Fibroblast of skin of right quadriceps (primary cell): ENCODE measurements around the gene PROK1.
"Not testable (repeated sequence)": the region's sequence is repeated elsewhere in the genome, so short reads cannot be mapped to it uniquely, and the experiment has no call there.

Experiments
- DNase-seq: peaks from one replicate; pipeline ENCODE4 v3.0.0-alpha.2; 2013

PROK1 gene

DNA sequence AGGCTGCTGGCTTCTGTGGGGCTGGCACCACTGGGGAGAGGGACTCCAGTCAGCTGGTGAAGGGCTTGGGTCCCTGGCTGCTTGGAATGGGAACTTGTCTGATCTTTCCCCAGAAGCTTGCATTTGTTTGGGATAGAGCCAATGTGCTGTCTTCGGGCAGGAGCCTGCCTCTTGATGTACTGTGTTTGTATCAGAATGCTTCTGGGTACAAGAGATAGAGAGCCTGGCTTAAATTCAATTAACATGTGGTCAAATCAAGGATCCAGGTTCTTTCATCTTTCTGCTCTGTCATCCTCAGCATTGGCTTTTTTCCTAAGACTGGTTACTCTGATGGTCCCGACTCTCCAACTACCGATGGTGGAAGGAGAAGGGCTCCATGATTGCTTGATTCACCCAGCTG lies 16.0 kb upstream of the PROK1 start:
- DNase-seq = no peak

DNA sequence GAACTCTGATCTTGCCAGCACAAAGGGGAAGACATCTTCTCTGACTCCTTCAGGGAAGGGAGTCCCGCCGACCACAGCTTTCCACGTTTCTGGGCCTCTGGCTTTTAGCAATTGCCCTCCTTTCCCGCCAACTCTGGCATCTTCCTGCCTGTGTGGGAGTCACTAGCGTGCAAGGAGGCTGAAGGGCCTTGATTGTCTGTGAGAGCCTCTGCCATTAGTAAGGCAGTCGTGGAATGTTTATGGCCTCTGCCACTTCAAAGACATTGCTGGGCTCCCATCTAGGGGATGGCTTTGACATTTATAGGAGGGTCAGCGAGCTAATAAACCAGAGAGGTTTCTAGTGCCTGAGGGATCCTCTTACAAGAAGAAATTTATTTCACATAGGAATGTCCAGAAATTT lies 14.3 kb upstream of the PROK1 start:
- DNase-seq = peak; percentile 7

DNA sequence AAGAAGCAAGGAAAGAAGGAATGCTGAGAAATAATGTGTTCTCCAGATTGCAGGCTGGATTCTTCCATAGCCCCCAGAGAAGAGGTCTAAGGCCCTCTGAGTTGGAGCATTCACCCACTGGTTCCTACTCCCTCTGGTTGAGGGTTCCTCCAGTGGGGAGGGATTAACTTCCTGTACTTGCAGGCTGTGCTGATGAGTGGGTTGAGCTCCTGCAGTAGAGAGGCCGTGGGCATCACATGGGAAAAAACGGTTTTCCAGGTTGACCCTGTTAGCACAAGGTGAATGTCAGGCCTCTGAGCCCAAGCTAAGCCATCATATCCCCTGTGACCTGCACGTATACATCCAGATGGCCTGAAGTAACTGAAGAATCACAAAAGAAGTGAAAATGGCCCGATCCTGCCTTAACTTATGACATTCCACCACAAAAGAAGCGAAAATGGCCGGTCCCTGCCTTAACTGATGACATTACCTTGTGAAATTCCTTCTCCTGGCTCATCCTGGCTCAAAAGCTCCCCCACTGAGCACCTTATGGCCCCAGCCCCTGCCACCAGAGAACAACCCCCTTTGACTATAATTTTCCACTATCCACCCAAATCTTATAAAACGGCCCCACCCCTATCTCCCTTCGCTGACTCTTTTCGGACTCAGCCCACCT lies 13.2 kb upstream of the PROK1 start:
- not testable (repeated sequence) for DNase-seq

DNA sequence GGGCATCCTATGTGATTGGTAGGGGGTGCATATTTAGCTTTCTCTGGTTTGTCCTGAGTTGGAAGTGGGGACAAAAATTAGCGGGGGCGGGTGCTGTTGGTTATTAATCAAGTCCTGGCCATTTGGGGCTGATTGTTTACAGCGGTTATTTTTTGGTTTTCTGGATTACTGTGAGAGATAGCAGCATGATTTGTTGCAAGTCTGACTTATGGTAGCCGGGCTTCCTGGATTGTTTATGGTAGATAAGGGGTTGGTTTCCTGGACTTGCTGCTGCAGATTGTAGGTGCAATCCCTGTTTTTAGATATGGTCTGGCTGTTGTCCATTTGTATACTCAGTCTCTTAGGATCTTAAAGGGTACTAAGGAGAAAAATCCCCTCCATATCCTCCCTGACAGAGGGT lies 12.1 kb upstream of the PROK1 start:
- DNase-seq = no peak

DNA sequence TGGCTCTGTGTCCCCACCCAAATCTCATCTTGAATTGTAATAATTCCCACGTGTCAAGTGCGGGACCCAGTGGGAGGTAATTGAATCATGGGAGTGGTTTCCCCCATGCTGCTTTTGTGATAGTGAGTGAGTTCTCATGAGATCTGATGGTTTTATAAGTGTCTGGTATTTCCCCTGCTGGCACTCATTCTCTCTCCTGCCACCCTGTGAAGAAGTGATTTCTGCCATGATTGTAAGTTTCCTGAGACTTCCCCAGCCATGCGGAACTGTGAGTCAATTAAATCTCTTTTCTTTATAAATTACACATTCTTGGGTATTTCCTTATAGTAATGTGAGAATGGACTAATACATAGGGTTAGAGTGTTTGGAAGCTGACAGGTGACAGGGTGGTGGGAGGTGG lies 11.1 kb upstream of the PROK1 start:
- DNase-seq = not testable (repeated sequence)

DNA sequence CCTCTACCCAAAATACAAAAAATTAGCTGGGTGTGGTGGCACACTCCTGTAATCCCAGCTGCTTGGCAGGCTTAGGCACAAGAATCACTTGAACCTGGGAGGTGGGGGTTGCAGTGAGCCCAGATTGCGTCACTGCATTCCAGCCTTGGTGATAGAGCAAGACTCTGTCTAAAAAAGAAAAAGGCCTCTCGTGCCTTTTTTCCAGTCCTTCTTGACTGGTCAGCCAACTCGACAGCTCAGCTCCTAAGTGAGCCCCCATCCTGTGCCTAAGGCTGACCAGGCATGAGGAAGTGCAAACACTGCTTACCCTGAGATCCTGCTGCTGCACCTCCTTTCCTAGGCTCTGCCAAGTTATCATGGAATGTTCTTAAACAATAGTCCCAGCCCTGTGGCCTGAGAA lies 10.1 kb upstream of the PROK1 start:
- DNase-seq = peak; percentile 32

DNA sequence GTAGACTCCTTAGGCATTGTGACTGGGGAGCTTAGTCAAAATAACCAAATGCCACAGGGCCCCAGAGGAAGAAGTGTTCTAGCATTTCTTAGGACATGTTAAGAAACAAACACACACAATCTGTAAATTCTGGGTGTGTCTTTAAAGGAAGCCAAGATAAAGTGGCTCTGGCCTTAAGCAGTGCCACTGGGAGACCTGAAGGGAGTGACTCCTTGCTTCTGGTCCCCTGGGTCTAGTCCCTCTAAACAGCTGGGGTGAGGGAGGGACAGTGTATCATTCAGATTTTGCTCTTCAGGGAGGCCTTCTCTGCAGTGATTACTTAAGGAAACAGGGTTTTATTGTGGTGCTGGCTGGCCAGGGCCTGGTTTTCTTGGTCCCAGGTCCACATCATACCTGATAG lies 9.1 kb upstream of the PROK1 start:
- DNase-seq = no peak

DNA sequence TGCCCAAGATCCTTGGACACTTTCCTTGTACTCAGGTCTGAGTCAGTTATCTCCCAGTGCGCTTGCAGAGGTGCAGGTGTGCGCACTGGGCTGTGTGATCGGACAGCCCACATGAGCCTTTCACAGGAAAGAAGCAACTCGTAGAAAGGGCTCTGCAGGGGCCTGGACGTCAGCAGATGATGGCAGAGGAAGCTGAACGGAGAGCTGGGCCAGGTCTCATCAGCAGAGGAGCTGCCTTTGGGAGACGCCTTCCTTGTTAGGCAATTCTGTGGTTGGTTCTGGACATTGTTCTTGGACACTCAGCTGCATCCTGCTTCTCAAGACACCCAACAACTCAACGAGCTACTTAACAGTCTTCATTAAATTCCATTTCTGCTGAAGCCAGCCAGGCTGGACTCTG lies 7.5 kb upstream of the PROK1 start:
- no peak for DNase-seq

DNA sequence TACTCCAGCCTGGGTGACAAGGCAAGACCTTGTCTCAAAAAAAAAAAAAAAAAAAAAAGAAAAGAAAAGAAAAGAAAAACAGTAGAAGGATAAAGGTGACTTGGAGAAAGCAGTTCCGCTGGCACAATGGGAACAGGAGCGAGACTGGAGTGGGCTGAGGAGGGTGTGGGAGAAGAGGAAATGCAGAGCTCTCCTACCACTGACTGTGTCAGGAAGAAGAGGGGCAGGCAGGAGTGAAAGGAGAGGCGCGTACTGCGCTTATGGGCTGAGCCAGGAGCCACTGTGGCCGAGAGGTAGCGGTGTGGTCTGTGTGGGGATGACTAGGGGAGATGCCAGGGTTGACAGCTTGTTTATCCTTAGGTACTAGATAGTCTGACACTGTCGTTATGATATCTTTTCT lies 6.4 kb upstream of the PROK1 start:
- DNase-seq = no peak

DNA sequence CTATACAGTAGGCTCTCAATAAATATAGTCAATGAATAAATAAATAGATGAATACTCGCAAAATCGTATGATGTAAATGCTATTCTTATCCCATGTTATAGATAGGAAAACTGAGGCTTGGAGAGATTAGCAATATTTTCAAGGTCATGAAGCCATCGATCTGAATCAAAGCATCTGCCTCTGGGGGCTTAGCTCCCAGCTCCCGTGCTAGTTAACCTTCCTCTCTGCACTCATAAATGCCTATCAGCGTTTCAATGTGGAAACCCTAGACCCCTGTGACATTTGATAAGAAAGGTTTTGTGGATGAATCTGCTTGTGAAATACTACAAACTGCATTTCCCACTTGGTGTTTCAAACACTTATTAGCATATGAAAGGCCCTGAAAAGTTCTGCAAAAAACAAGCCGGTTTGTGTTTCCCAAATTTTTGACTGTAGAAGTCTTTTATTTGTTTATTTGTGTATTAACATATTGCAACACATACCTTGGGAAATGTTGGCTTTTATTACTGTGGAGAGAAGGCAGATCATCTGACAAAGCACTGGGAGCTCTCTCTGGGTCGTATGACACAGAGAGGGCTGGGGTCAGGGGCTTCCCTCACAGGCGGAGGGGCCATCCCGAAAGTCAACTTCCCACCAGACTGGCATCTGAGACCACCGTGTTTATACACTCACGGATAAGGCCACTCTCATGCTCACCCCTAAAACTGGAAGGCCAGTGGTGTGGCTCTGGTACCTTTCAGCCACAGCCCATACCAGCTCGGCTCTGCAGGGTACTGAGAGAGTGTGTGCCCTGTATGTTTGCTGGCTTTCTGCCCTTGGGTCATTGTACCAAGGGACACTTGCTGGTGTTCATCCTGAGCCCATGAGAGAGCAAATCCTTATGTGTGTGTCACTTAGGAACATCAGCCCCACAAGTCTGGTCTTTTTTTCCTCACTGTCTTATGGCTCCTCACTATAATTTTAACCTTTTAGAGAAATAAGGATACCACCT lies 993 bp upstream of the PROK1 start:
- DNase-seq = no peak

DNA sequence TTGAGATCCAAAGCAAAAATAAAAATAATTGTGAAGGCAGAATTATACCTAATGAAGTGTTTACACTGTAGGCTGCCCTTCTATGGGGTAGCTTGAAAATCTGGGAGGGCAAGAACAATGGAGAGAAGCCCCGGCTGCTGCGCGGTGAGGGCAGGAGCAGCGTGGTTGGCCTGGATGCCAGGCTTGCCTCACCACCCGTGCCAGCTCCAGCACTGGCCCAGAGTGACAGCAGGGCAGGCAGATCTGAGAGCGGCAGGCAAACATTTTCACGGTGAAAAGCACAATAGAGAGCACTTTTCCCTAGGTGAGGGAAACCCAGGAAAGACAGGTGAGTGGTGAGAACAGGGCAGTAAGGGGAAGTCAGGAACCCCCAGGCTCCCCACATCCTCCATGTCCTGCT lies 1.4 kb downstream of the PROK1 start:
- DNase-seq = no peak

DNA sequence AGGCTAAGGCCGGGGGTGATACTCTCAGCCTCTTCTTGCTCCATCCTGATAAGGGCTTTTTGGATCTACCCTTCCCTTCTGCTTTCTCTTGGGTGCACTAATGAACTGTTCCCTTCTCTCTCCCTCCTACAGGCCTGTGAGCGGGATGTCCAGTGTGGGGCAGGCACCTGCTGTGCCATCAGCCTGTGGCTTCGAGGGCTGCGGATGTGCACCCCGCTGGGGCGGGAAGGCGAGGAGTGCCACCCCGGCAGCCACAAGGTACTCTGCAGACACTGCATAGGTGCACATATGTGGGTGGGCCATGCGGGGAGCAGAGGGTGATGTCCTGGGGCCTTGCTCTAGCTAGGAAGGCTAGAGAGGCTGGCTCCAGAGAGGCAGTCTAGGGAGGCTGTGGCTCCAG lies 2.9 kb downstream of the PROK1 start:
- no peak for DNase-seq

DNA sequence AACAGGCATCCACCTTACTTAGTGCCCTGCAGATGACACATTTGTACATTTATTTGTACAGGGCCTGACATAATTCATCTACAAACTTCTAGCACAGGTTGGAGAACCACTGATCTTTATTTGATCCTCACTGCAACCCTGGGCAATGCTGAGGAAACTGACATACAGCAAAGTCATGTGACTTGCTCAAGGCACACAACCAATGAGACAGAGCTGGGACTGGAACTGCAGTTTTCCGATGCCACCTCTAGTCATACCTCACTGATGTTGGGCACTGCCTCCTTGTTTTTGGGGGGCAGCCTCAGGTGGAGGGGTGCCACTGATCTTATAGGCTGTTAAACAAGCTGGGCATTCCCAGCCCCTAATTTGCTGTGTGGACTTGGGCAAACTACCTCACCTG lies 3.4 kb downstream of the PROK1 start:
- DNase-seq = no peak

DNA sequence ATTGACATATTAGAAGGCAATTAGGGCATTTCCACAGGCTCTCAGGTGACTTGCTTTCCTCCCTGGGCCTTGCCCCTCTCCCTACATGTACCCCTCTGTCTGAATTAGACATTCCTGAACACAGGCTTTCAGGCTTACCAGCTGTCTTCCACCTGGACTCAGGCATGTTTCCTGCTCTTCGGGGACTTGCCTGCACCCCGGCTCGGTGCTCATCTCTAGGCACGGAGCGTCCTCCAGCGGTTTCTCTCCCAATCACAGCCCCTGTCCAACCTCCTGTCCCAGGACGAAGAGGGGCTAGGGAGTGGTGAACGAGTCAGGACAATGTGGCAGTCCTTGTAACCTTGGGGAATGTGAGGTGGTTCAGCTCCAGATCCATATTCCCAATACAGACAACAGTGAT lies 4.2 kb downstream of the PROK1 start:
- no peak for DNase-seq

DNA sequence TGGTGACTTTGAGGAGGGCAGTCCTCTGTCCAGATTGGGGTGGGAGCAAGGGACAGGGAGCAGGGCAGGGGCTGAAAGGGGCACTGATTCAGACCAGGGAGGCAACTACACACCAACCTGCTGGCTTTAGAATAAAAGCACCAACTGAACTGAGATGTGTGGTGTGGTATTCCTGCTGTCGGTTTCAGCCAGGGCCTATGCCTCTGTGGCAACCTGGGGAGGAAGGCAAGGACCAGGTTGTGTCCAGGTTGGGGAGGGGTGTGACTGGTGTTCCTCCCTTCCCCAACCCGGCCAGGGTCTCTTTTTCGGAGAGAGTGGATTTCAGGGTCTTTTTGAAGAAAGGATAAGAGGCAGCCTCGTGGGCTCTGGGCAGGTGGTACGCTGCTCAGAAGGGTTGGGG lies 6.3 kb downstream of the PROK1 start:
- no peak for DNase-seq

DNA sequence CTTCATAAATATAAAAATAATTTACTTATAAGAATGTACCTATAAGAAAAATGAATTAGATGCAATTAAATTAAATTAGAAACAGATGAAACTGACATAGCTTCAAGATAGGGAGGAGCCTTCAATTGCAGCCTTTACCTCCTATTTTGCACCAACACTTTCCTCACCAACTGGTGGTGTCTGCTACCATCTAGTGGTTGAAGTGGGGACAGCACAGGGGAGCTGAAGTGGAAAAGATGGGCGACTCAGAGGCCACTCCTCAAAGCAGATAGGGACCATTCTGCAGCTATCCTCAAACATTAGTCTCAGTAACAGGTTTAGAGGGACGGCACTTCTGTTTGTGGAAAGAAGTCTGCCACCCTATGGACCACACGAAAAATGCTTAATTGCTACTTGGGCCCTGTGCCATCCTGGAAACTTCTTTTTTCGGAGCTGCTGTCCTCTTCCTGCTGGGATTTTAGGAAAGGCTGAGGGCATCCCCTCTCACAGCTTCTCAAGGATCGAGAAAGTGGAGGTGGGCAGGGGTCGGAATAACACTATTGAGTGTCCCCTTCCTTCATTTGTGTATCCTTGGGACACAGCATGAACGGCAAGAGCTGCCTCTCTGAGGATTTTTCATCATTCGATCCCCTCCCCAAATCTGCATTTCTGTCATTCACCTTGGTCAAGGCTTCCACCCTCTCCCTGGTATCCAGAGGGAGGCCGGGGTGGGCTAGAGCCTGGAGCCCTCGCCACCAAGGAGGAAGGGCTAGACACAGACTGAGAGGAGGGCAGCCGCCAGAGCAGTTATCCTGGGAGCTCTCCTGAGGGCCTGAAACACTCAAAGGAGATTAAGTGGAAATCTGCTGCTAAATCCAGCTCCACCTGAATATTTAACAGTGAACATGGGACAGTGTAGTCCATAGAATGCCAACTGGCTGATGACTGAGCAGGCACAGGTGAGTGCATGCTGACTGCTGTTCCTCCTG lies 9.6 kb downstream of the PROK1 start:
- peak; percentile 79 for DNase-seq

DNA sequence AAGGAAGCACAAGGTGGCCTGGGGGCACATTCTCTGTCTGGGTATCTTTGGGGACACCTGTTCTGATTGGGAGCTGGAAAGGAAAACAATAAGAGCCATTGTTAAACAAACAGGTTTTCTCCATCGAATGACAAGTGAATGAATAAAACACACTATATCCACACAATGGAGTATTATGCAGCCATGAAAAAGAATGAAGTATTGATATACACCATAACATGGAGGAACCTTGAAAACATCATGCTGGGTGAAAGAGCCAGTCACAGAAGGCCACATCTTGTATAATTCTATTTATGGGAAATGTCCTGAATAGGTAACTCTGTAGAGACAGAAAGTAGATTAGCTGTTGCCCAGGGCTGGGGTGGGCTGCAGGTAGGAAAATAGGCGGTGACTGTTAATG lies 11.1 kb downstream of the PROK1 start:
- no peak for DNase-seq

DNA sequence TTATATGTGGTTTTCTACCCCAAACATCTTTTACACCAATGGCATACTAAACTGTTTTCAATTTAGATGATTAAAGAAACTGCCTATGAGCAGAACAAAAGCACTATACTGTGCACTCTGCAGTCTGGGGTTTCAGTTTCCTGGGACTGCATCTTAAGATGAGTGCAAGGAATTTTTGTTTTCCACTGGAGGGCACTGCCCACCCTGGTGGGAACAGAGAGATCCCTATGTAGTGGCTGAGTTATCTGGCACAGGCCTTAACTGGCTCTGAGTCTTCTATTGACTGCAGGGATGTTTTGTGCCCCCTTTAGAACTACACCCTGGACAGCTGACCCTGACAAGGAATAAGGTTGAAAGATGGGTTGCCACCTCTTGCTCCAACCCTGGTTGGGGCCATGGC lies 12.0 kb downstream of the PROK1 start:
- peak; percentile 15 for DNase-seq

DNA sequence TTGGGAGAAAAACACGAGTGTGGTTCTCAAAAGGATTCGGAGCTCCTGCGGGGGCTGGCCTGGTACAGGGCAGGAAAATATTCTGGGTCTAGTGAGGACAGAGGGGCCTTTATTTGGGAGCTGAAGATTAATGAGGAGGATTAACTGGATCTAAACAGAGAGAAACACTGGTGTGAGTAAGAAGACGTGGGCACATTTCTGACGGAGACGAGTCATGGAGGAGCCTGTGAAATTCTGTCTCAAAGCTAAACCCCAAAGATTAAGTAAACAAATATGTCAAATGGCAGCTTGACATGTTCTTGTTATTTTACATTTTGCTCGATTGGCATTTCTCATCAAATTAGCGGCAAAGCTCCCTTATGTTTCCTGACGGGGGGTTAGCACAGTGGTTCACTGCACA lies 12.8 kb downstream of the PROK1 start:
- peak; percentile 50 for DNase-seq

DNA sequence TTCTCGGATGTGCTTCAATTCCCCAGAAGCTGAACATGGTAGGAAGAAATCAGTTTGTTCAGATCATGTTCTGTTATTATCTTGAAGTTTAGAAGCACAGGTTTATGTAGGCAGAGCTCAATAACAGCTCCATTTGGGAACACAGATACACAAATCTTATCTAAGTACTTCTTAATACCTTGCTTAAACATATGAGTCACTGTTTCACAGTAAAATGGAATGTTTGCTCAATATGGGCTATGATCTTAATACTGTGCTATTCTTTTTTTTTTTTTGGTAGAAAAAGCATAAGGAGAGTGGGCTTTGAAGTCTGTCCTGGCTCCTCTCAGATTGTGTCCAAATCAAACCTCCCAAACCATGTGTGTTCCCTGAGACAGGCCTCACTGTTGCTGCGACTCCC lies 13.4 kb downstream of the PROK1 start:
- peak; percentile 55 for DNase-seq

DNA sequence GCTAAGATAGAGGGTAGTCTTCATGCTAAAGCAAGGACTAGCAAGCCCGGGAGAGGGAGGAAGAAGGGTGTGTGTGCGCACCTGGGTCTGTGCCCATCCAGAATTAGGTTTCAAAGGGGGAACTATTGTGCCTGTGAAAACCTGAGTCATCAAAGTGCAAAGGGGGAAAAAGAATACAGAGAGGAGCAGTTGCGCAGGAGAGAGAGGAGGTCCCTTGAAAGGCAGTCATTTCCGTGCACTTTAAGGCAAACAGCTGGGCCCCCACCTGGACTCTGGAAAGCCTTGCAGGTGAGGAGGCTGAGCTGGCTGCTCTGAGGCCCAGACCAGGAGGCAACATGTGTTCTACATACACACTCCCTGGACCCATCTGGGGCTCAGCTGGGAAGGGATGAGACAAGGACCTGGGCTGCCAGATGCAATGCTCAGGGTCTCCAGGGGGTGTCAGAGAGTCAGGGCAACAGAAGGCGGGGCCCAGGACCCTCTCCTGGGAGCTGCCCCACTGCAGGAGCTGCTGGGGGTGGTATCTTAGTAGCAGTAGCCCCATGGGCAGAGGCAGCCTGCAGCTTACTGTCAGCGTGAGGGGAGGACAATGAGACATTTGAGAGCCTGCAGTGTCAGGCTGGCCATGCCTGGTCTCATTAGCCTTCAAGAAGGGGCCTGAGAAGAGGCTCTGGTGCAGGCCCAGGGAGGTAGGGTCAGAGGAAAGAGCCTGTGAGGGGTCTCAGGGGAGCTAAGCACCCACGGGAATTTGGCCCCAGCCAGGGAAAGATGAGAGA lies 14.3 kb downstream of the PROK1 start:
- no peak for DNase-seq

DNA sequence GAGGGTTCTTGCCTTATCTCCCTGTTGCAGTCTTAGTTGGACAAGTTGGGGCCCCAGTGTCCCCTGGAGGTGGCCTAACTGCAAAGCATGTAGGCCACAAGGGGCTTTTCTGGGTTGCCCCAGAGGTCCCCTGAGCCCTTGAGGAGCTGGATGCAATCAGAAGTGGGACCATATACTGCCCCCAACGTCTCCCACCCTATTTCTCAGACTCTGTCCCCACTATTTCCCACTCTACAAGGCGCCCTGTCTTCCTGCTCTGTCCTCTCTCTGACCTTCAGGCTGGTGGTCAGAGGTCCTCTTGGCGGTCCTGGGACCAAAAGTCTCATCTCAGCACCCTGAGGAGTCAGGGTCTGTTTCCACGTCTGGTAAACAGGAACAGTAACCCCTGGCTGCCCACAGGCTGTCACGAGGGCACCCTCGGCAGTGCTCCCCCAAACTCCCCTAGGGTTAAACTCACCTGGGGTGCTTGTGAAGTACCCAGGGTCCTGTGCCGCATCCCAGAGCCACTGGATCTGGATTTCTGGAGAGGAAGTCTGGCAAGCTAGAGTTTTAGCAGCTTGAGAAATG lies 14.9 kb downstream of the PROK1 start:
- DNase-seq = no peak
